C4-2B (cell line): ENCODE results near the gene ZFYVE21.

ENCODE experiments used
- ZFX ChIP-seq: fragments of 450-650 bp; IDR thresholded peaks from 2 replicates; pipeline ENCODE4 v1.6.1; 2017
- TF ChIP-seq, protein P1 (sequence below): fragments of 450-650 bp; conservative IDR thresholded peaks from 2 replicates; pipeline ENCODE4 v1.5.1; 2017; ENCODE audit warnings: mild to moderate bottlenecking

DNA sequence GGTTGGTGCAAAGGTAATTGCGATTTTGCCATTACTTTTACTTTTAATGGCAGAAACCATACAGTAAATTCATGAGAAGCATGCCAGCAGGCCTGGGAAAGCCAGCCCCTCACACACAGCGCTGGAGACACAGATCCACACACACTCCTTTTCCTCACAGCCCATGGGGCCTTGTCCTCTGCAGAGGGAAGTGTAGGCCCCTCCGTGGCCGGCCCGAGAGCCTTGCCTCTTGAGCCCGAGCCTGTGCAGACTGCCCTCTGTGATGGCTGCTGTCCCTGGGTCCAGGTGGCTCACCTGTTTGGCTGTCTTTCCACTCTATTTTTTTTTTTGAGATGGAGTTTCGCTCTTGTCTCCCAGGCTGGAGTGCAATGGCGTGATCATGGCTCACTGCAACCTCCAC, 39.7 kb upstream of the ZFYVE21 start:
- TF ChIP-seq, protein P1, sequence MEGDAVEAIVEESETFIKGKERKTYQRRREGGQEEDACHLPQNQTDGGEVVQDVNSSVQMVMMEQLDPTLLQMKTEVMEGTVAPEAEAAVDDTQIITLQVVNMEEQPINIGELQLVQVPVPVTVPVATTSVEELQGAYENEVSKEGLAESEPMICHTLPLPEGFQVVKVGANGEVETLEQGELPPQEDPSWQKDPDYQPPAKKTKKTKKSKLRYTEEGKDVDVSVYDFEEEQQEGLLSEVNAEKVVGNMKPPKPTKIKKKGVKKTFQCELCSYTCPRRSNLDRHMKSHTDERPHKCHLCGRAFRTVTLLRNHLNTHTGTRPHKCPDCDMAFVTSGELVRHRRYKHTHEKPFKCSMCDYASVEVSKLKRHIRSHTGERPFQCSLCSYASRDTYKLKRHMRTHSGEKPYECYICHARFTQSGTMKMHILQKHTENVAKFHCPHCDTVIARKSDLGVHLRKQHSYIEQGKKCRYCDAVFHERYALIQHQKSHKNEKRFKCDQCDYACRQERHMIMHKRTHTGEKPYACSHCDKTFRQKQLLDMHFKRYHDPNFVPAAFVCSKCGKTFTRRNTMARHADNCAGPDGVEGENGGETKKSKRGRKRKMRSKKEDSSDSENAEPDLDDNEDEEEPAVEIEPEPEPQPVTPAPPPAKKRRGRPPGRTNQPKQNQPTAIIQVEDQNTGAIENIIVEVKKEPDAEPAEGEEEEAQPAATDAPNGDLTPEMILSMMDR = no peak
- TF ChIP-seq ZFX = no peak
